GM18511 (cell line): ENCODE measurements around the gene ZDHHC18.

ENCODE experiments used
- ATAC-seq: cut with Tn5 transposase; IDR thresholded peaks from one replicate; pipeline ENCODE4 v1.9.1; 2021; ENCODE audit warnings: mild to moderate bottlenecking, moderate library complexity; ENCODE audit not compliant: unreplicated experiment

ZDHHC18 gene

GRCh38 chr1:26897351-26897750, 70.9 kb downstream of the ZDHHC18 start:
- ATAC-seq = no peak

- ATAC-seq = peak; percentile 69
Measured at GRCh38 chr1:26900001-26900814, 73.7 kb downstream of the ZDHHC18 start, which contains the start of gene GPATCH3. Gene GPATCH3, minus strand, starts transcription at chr1:26900467. Its CDS starts 25 bp downstream, at chr1:26900442.

GRCh38 chr1:26900815-26901511, 74.5 kb downstream of the ZDHHC18 start:
- no peak for ATAC-seq
